ENCODE results near the gene ARHGEF11. TPM values are rescaled to one million over a fixed set of nuclear protein-coding genes. Genes with fewer than 3 reads are reported as not detected.

ARHGEF11 gene
- polyA plus RNA-seq, 1 experiment = 14.8 TPM

DNA sequence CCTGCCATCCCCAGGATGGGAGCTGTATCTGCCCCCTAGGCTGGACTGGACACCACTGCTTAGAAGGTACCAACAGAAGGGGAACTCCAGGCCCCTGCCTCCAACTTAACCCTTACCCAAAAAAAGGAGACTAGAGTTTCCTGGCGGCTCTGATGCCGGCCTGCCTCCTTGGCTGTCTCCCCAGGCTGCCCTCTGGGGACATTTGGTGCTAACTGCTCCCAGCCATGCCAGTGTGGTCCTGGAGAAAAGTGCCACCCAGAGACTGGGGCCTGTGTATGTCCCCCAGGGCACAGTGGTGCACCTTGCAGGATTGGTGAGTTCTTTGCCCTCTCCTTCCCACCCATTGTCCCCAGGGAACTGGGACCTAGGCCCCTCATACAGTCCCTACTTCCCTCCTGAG is 133.2 kb downstream of the ARHGEF11 start:
- no peak for TF ChIP-seq CTCF (IDR thresholded peaks at IDR 0.05; ENCODE audit: low read depth, low read length)
- POLR2A ChIA-PET = no interaction called here
- Histone ChIP-seq H3K9me3 (ENCODE audit: control insufficient read depth, insufficient read depth, low read length) (no peaks in the 10 kb centered on the region; the same call in 1 of the 2 replicates), H3K27ac (ENCODE audit: low read depth, low read length) (no peak overlapping the region), H3K27me3 (ENCODE audit: control insufficient read depth, insufficient read depth, low read length) (no peaks in the 10 kb centered on the region), H3K4me3 (ENCODE audit: low read depth, low read length) (no peak overlapping the region)
- CTCF ChIA-PET = interaction anchor here (2.1 kb wide), 1 partner anchor 8 kb away, joined by 9 read pairs; the partner anchor contains the start of gene LRRC71
- DNase-seq (ENCODE audit: low read depth, low spot score) = no peak

GRCh38 chr1:156911577-156912298 is 133.8 kb downstream of the ARHGEF11 start:
- Histone ChIP-seq H3K4me3 (ENCODE audit: low read depth, low read length) (no peak overlapping the region), H3K9me3 (ENCODE audit: control insufficient read depth, insufficient read depth, low read length) (no peaks in the 10 kb centered on the region; the same call in 1 of the 2 replicates), H3K27me3 (ENCODE audit: control insufficient read depth, insufficient read depth, low read length) (no peaks in the 10 kb centered on the region), H3K27ac (ENCODE audit: low read depth, low read length) (no peak overlapping the region)
- CTCF ChIA-PET = interaction anchor here (1.5 to 2.1 kb wide), 4 partner anchors 9 to 20 kb away, joined by 4 to 9 read pairs (median 6); partner anchors contain the start of gene LRRC71
- POLR2A ChIA-PET = no interaction called here
- no peak for TF ChIP-seq CTCF (IDR thresholded peaks at IDR 0.05; ENCODE audit: low read depth, low read length)
- no peak for DNase-seq (ENCODE audit: low read depth, low spot score)

GRCh38 chr1:156910309-156910782 is 135.2 kb downstream of the ARHGEF11 start:
- ChIA-PET CTCF (interaction anchor here (0.6 to 2.1 kb wide), 11 partner anchors 9 to 207 kb away, joined by 3 to 9 read pairs (median 4); partner anchors contain the start of gene LRRC71), POLR2A (no interaction called here)
- peaks cover 9% of the 10 kb centered on the region for H3K9me3 ChIP-seq (ENCODE audit: control insufficient read depth, insufficient read depth, low read length)

GRCh38 chr1:156909671-156910070 is 135.9 kb downstream of the ARHGEF11 start:
- no peak for TF ChIP-seq CTCF (IDR thresholded peaks at IDR 0.05; ENCODE audit: low read depth, low read length)
- POLR2A ChIA-PET = no interaction called here
- no peak overlapping the region for H3K4me3 ChIP-seq (ENCODE audit: low read depth, low read length)
- H3K9me3 ChIP-seq (ENCODE audit: control insufficient read depth, insufficient read depth, low read length) = peaks cover 9% of the 10 kb centered on the region
- no peak for DNase-seq (ENCODE audit: low read depth, low spot score)
- H3K27ac ChIP-seq (ENCODE audit: low read depth, low read length) = no peak overlapping the region
- CTCF ChIA-PET = interaction anchor here (0.8 to 1.3 kb wide), 3 partner anchors 10 to 18 kb away, joined by 3 to 4 read pairs (median 3); no protein-coding TSS in a partner anchor
- no peaks in the 10 kb centered on the region for H3K27me3 ChIP-seq (ENCODE audit: control insufficient read depth, insufficient read depth, low read length)

More at GRCh38 chr1:156910309-156910782, 135.2 kb downstream of the ARHGEF11 start:
- peak; percentile 68 for TF ChIP-seq CTCF (IDR thresholded peaks at IDR 0.05; ENCODE audit: low read depth, low read length)
- no peak for DNase-seq (ENCODE audit: low read depth, low spot score)
- no peak overlapping the region for H3K27ac ChIP-seq (ENCODE audit: low read depth, low read length)
- no peaks in the 10 kb centered on the region for H3K27me3 ChIP-seq (ENCODE audit: control insufficient read depth, insufficient read depth, low read length)
- no peak overlapping the region for H3K4me3 ChIP-seq (ENCODE audit: low read depth, low read length)

DNA sequence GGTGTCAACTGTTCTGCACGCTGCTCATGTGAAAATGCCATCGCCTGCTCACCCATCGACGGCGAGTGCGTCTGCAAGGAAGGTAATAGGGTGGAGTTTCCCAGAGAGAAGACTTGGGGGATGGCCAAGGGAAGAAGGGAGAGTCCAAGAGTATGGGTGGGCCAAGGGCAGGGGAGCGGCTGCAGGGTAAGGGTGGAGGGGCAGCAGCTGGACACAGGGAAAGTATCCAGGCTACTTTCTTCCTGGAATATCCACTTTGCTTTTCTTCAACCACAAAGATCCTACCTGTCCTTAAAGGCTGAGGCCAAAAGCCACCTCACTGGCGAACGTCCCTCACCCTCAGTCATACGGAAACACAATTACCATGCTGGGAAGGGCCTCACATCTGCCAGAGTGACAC is 136.6 kb downstream of the ARHGEF11 start:
- POLR2A ChIA-PET = no interaction called here

More for the DNA sequence above, 136.6 kb downstream of the ARHGEF11 start:
- H3K27ac ChIP-seq (ENCODE audit: low read depth, low read length) = no peak overlapping the region
- H3K4me3 ChIP-seq (ENCODE audit: low read depth, low read length) = no peak overlapping the region
- H3K27me3 ChIP-seq (ENCODE audit: control insufficient read depth, insufficient read depth, low read length) = no peaks in the 10 kb centered on the region
- H3K9me3 ChIP-seq (ENCODE audit: control insufficient read depth, insufficient read depth, low read length) = peaks cover 9% of the 10 kb centered on the region
- CTCF ChIA-PET = interaction anchor here (0.8 to 1.3 kb wide), 3 partner anchors 9 to 19 kb away, joined by 3 to 4 read pairs (median 4); no protein-coding TSS in a partner anchor
- no peak for DNase-seq (ENCODE audit: low read depth, low spot score)
- no peak for TF ChIP-seq CTCF (IDR thresholded peaks at IDR 0.05; ENCODE audit: low read depth, low read length)
